Suppressor macrophage treated with lipopolysaccharide for 1 hour (primary cell): ENCODE measurements around the gene SUGT1.

ENCODE experiments used
- DNase-seq, 3 donors: peaks; one replicate each; pipeline ENCODE4 v3.0.0-alpha.2; 2020 to 2022

The SUGT1 gene

DNA sequence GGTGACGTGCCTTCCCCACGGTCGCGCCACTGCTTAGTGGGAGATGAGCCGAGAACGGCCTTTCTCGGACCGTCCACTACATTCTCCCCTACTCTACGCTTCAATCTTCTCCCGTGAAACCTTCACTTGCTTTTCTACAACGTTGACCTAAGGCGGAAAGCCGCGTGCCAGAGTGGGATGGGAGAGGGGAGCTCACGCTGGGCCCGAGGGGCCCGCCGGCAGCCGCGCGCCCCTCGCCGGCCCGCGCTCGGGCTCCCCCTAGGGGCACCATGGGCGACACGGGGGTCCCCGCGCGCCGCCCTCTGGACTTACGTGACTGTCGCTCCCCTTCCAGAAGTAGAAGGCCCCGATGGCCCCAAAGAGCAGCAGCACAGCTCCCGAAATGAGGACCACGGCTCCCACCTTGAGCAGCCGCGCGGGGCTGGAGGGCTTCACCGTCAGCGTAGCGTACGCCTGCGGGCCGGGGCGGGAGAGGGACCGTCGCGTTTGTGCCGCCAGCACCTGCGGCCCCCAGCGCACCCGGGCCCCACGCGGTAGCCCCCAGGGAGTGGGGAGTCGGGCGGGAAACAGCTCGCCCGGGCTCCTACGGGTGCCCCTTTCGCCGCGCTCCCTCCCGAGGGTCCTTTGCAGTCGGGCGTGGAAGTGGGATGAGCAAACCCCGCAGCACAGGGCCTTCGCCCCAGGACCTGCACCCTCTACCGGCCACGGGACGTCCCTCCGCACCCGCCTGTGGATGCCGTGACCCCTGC, 86.3 kb downstream of the SUGT1 start:
- peak; percentile 28 to 60 (median 37) for DNase-seq

DNA sequence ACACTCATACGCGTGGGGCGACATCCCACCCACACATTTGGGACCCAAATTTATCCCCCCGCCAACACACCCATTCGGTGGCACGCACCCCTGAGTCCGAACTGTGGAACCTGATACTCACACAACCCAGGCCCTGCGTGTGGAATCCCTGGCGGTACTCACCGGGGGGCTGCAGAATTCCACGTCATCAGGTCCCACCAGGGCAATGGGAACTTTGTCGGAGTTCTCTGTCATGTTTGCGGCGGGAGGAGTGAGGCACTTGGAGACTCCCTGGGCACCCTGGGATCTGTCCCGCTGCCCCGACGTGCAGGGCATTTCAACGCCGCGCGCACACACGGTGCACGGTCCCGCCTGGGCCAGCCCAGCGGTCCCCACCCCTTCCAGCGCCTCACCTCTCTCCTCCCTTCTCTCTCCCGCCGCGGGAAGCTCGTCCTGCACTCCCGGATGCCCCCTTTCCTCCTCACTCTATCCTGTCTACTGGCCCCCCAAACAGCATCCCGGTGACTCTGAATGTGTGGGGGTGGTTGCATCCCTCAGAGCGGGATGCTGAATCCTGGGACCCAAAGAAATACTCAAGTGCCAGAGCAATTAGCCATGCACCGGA, 86.9 kb downstream of the SUGT1 start, which contains the start of gene CNMD:
Gene CNMD (minus strand): TSS at position 353 of the 604 bp plus-strand sequence. CDS start 119 bp downstream, at position 234.
- no peak for DNase-seq

DNA sequence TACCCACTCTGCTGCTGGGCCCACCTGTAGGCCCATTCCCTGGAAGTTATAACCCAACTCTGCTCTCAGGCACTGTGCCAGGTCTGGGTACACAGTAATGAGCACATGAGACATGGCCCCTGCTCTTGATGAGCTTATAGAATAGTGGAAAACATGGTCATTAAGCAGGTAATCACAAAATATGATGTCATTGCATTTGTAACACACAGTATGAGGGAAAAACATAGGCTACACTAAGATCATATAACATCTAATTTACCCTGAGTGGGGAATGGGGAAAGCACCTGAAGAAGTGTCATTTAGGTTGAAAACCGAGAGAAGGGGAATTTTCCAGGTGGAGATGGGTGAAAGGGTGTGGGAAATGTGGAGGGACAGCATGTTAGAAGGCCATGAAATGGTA, 90.9 kb downstream of the SUGT1 start:
- DNase-seq: no peak

DNA sequence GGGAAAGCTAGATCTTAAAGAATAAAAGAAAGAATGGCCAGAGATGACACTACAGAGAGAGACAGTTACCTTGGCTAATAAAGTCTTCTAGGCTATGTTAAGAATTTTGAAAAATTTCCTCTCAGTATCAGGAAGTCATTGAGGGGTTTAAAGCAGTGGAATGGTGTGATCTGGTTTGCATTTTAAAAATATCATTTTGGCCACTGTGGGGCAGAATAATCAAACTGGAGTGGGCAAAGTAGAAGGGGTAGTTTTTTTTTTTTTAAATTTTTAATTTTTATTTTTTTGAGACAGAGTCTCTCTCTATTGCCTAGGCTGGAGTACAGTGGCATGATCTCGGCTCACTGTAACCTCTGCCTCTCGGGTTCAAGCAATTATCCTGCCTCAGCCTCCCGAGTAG, 91.4 kb downstream of the SUGT1 start:
- DNase-seq: no peak

DNA sequence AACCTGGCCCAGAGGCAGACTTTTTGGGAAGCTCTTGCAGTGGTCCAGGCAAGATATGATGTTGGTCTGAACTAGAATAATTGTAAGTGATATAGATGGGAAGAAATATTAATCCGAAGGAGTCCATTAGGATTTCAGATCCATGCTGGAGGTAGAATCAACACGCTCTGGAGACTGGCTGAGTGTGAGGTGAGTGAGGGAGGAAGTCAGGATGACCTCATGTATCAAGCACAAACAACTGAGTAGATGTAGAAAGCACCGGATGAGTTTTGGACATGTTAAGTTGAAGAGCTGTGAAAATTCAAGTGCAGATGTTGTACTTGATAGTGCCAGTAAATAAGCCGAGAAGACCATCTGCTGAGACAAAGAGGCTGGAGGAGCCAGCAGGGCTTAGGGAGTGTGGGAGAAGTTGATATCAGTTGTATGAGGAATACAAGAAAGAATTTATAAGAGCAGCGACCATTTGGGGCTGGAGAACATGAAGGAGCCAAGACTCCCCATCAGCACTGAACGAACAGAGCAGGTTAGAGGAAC, 92.3 kb downstream of the SUGT1 start:
- DNase-seq: no peak

DNA sequence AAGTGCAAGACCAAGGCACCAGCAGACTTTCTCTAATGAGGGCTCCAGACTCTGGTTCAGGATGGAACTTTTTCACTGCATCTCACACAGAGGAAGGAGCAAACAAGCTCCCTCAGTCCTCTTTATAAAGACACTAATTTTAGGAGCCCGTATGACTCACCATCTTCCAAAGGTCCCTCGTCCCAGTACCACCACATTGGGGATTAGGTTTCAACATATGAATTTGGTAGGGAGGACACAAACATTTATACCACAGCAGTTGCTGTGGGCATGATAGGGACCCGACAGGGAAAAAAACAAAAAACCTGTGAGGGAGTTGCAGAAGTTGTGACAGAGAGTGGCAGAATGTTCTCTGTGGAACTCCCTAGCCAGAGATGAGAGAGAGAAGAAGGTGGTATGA, 93.5 kb downstream of the SUGT1 start:
- DNase-seq: no peak

DNA sequence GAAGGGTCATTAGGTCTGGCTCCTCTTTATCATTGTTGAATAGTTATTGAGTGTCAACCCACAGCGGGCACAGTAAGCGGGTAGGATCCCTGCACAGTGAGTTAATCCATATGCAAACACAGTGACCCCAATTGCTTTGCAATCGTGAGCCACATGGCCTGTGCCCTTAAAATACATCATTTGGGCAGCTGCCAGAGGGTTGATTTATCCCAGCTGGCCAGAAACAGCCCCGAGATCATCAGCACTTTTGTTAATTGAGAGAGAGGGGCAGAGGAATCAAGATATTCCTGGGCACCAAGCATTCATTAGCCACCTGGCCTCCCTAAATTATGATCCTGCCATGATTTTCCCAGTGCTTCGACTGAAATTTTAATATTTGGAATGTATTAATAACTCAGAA, 96.8 kb downstream of the SUGT1 start:
- no peak for DNase-seq
